SK-N-SH (cell line): ENCODE results near the gene RBCK1. TPM values are rescaled to one million over a fixed set of nuclear protein-coding genes. Genes with fewer than 3 reads are reported as not detected.
"Not testable (repeated sequence)": the region's sequence is repeated elsewhere in the genome, so short reads cannot be mapped to it uniquely, and the experiment has no call there.

Experiments
- CTCF ChIA-PET: fragments of 300-600, 350-600 bp; formaldehyde crosslinking; extraction: SDS; loops from one replicate; lab custom pipeline; 2021; lab: Yijun Ruan, JAX
- POLR2A ChIA-PET: fragments of 350-600 bp; sonication (Branson Sonifier 250); formaldehyde crosslinking; extraction: SDS; loops from one replicate; lab custom pipeline; 2020; ENCODE audit warnings: antibody characterized with exemption, inconsistent platforms; lab: Yijun Ruan, JAX
- DNase-seq: peaks from one replicate; pipeline ENCODE4 v3.0.0; 2012
- H2AFZ ChIP-seq: fragments of 200-600 bp; sonication (generic); 2 replicates; pipeline ENCODE4 v1.8.1; 2016; ENCODE audit warnings: antibody characterized with exemption, mild to moderate bottlenecking, low read depth
- H3F3A ChIP-seq: fragments of 200-600 bp; sonication (generic); replicated peaks from 2 replicates; pipeline ENCODE3; 2016; ENCODE audit warnings: antibody characterized with exemption, mild to moderate bottlenecking; ENCODE audit not compliant: insufficient read depth
- H3K27ac ChIP-seq, 2 experiments: fragments of 200-500 bp in 1 of 2; fragments of 200-600 bp in 1 of 2; sonication (Bioruptor generic) in 1 of 2; sonication (generic), shearing (Covaris generic) in 1 of 2; 2 replicates each; pipeline versions ENCODE4 v1.5.1 to v1.6.1; 2014 to 2016; ENCODE audit warnings: low read depth in 2 of 2, inconsistent platforms in 1 of 2, low read length in 1 of 2, mild to moderate bottlenecking in 1 of 2, mixed read lengths in 1 of 2
- H3K27me3 ChIP-seq: fragments of 200-600 bp; sonication (generic), shearing (Covaris generic); 2 replicates; pipeline ENCODE4 v1.6.1; 2016; ENCODE audit warnings: mixed run types; ENCODE audit not compliant: insufficient read depth
- H3K36me3 ChIP-seq, 2 experiments: fragments of 200-500 bp in 1 of 2; fragments of 200-600 bp in 1 of 2; sonication (Bioruptor generic) in 1 of 2; sonication (generic) in 1 of 2; replicated peaks in 1 of 2; 2 replicates each; pipeline versions ENCODE3 to v1.5.1; 2014 to 2016; ENCODE audit warnings: low read length in 1 of 2, mild to moderate bottlenecking in 1 of 2; ENCODE audit not compliant: insufficient read depth in 2 of 2, control insufficient read depth in 1 of 2
- H3K4me1 ChIP-seq, 2 experiments: fragments of 200-500 bp in 1 of 2; fragments of 200-600 bp in 1 of 2; sonication (Bioruptor generic) in 1 of 2; sonication (generic), shearing (Covaris generic) in 1 of 2; 2 replicates each; pipeline versions ENCODE4 v1.5.1 to v1.6.1; 2014 to 2016; ENCODE audit warnings: low read depth in 1 of 2, low read length in 1 of 2, mixed run types in 1 of 2; ENCODE audit not compliant: insufficient read depth in 2 of 2, control insufficient read depth in 1 of 2
- H3K4me2 ChIP-seq: fragments of 200-600 bp; sonication (generic), shearing (Covaris generic); 2 replicates; pipeline ENCODE4 v1.6.1; 2017; ENCODE audit warnings: mixed run types
- H3K4me3 ChIP-seq, 2 experiments: fragments of 200-500 bp in 1 of 2; fragments of 200-600 bp in 1 of 2; sonication (Bioruptor generic) in 1 of 2; sonication (generic), shearing (Covaris generic) in 1 of 2; 2 replicates each; pipeline versions ENCODE4 v1.5.1 to v1.8.1; 2014 to 2016; ENCODE audit warnings: low read depth in 2 of 2, inconsistent platforms in 1 of 2, low read length in 1 of 2, mild to moderate bottlenecking in 1 of 2, mixed read lengths in 1 of 2, moderate library complexity in 1 of 2
- H3K79me2 ChIP-seq: fragments of 200-600 bp; sonication (generic); 2 replicates; pipeline ENCODE4 v1.8.1; 2017; ENCODE audit warnings: mild to moderate bottlenecking; ENCODE audit not compliant: insufficient read depth
- H3K9ac ChIP-seq: fragments of 200-600 bp; sonication (generic); 2 replicates; pipeline ENCODE4 v1.6.1; 2017; ENCODE audit warnings: mixed run types
- H3K9me2 ChIP-seq: fragments of 200-600 bp; sonication (generic); 2 replicates; pipeline ENCODE4 v1.6.1; 2017; ENCODE audit warnings: mixed run types
- H3K9me3 ChIP-seq: fragments of 200-600 bp; sonication (generic); 2 replicates; pipeline ENCODE4 v1.6.1; 2017; ENCODE audit warnings: mixed run types, mild to moderate bottlenecking, moderate library complexity
- H4K20me1 ChIP-seq: fragments of 200-600 bp; sonication (generic); 2 replicates; pipeline ENCODE4 v1.6.1; 2017; ENCODE audit warnings: mild to moderate bottlenecking, mixed run types; ENCODE audit not compliant: insufficient read depth
- CHD2 ChIP-seq: fragments of 150-350 bp; IDR thresholded peaks from 2 replicates; pipeline ENCODE4 v1.6.1; 2018; ENCODE audit warnings: low read length; ENCODE audit not compliant: partially characterized antibody
- EZH2phosphoT487 ChIP-seq: fragments of 200-600 bp; sonication (generic); IDR thresholded peaks from 2 replicates; pipeline ENCODE4 v1.6.1; 2017; ENCODE audit warnings: low read depth, mixed run types, mild to moderate bottlenecking, antibody characterized with exemption, moderate library complexity, borderline replicate concordance
- FOSL2 ChIP-seq: IDR thresholded peaks from 2 replicates; pipeline ENCODE4 v1.4.0; 2012; ENCODE audit warnings: low read depth, mild to moderate bottlenecking, moderate library complexity, borderline replicate concordance
- FOXJ3 ChIP-seq: sonication (generic); formaldehyde crosslinking; IDR thresholded peaks from 2 replicates; pipeline ENCODE4 v1.5.1; 2020; ENCODE audit warnings: mild to moderate bottlenecking, missing genetic modification reagents
- FOXM1 ChIP-seq: IDR thresholded peaks from 2 replicates; pipeline ENCODE4 v1.4.0; 2012; ENCODE audit warnings: low read depth, mild to moderate bottlenecking
- GATA2 ChIP-seq: sonication (generic); formaldehyde crosslinking; IDR thresholded peaks from 2 replicates; pipeline ENCODE4 v1.5.0; 2020; ENCODE audit warnings: mild to moderate bottlenecking, missing genetic modification reagents
- MEF2A ChIP-seq: IDR thresholded peaks from 2 replicates; pipeline ENCODE4 v1.4.0; 2012; ENCODE audit warnings: low read depth, borderline replicate concordance
- NFIC ChIP-seq: IDR thresholded peaks from 2 replicates; pipeline ENCODE4 v1.4.0; 2012; ENCODE audit warnings: borderline replicate concordance
- NRF1 ChIP-seq: IDR thresholded peaks from 2 replicates; pipeline ENCODE4 v1.6.1; 2012; ENCODE audit warnings: low read depth, mild to moderate bottlenecking, low read length
- POLR2AphosphoS5 ChIP-seq: IDR thresholded peaks from 2 replicates; pipeline ENCODE4 v1.6.1; 2012; ENCODE audit warnings: low read depth, low read length
- RAD21 ChIP-seq: IDR thresholded peaks from 2 replicates; pipeline ENCODE4 v1.6.1; 2012; ENCODE audit warnings: mild to moderate bottlenecking, low read length
- RCOR1 ChIP-seq: fragments of 150-350 bp; IDR thresholded peaks from 2 replicates; pipeline ENCODE4 v1.6.1; 2017; ENCODE audit warnings: antibody characterized with exemption, low read length
- RXRA ChIP-seq: IDR thresholded peaks from 2 replicates; pipeline ENCODE4 v1.4.0; 2012; ENCODE audit warnings: low read depth, mild to moderate bottlenecking, borderline replicate concordance
- SIN3A ChIP-seq: IDR thresholded peaks from 2 replicates; pipeline ENCODE4 v1.6.1; 2012; ENCODE audit warnings: low read depth, mild to moderate bottlenecking, low read length, moderate library complexity, borderline replicate concordance
- SMC3 ChIP-seq: IDR thresholded peaks from 2 replicates; pipeline ENCODE4 v1.6.1; 2012; ENCODE audit warnings: low read depth, low read length, improper control_type of control experiment
- TCF12 ChIP-seq: IDR thresholded peaks from 2 replicates; pipeline ENCODE4 v1.4.0; 2012
- YY1 ChIP-seq: IDR thresholded peaks from 2 replicates; pipeline ENCODE4 v1.4.0; 2012; ENCODE audit warnings: low read depth, mild to moderate bottlenecking
- WGBS: methylation state at CpG from one replicate; pipeline ENCODE4 v1.1.6; 2017; ENCODE audit warnings: low lambda C conversion rate; 5-methylcytosine and 5-hydroxymethylcytosine counted together
- polyA plus RNA-seq, 3 experiments: library from polyadenylated mRNA; depleted of rRNA; stranded (reverse); fragments of >200 nt; gene quantifications; 2 replicates each; pipeline ENCODE4 v1.2.3, GENCODE V29; 2012
- TF ChIP-seq, protein P1 (sequence below): IDR thresholded peaks from 2 replicates; pipeline ENCODE4; 2012
- TF ChIP-seq, protein P2 (sequence below): IDR thresholded peaks from 2 replicates; pipeline ENCODE4 v1.6.1; 2012; ENCODE audit warnings: mild to moderate bottlenecking, low read depth, low read length, moderate library complexity
- TF ChIP-seq, protein P3 (sequence below): IDR thresholded peaks from 2 replicates; pipeline ENCODE4 v1.4.0; 2012; ENCODE audit warnings: low read depth, borderline replicate concordance
- TF ChIP-seq, protein P4 (sequence below): IDR thresholded peaks from 2 replicates; pipeline ENCODE4 v1.4.0; 2012; ENCODE audit warnings: low read depth, borderline replicate concordance

RBCK1 gene
- polyA plus RNA-seq, 1 of the 3 experiments (the other 2 are of a cell fraction): 105 TPM

DNA sequence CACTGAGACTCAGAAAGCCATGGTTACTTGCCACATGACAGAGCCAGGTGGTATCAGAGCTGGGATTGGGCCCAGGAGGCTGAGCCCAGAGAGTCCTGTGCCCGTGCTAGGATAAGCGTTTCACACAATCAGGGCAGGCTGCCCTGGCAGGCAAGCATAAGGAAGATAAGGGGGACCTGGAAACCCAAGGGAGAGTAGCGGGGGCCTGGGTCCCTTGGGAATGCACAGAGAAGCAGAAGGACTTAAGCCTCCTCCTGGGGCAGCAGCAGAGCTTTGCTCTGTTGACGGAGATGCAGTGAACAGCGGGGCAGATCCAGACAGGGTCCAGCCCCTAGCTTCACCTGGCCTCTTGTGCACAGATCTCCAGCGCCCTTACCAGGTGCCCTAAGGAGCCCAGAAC lies 18.9 kb upstream of the RBCK1 start (continued):
- TF ChIP-seq FOXJ3 (CRISPR knock-in tag) (no peak), GATA2 (CRISPR knock-in tag) (no peak)

DNA sequence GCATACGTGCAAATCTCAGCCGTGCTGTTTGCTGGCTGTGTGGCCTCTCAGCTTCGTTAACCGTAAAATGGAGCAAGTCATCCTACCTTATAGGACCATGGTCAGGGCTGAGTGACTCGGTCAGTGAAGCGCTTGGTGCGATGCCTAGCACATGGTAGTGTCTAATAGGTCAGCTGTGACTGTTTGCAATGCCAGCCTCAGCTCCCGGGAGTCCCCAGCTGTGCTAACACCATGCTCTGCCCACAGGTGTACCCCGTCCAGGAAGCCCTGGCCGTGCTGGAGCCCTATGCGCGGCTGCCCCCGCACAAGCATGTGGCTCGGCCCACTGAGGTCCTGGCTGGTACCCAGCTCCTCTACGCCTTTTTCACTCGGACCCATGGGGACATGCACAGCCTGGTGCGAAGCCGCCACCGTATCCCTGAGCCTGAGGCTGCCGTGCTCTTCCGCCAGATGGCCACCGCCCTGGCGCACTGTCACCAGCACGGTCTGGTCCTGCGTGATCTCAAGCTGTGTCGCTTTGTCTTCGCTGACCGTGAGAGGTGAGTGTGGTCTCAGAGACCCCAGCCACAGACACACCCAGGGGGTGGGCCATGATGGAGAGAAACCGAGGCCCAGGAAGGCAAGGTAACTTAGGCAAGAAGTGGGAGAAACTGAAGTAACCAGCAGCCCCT lies 16.9 kb upstream of the RBCK1 start:
- no peak for TF ChIP-seq SIN3A
- no peak for TF ChIP-seq CHD2
- TF ChIP-seq FOSL2: no peak
- TF ChIP-seq, protein P1, sequence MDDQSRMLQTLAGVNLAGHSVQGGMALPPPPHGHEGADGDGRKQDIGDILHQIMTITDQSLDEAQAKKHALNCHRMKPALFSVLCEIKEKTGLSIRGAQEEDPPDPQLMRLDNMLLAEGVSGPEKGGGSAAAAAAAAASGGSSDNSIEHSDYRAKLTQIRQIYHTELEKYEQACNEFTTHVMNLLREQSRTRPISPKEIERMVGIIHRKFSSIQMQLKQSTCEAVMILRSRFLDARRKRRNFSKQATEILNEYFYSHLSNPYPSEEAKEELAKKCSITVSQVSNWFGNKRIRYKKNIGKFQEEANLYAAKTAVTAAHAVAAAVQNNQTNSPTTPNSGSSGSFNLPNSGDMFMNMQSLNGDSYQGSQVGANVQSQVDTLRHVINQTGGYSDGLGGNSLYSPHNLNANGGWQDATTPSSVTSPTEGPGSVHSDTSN: no peak
- TF ChIP-seq RXRA: no peak
- no peak for TF ChIP-seq FOXM1
- TF ChIP-seq TCF12: no peak
- TF ChIP-seq NFIC: no peak
- TF ChIP-seq MEF2A: no peak
- no peak for TF ChIP-seq NRF1
- TF ChIP-seq RAD21: no peak
- TF ChIP-seq SMC3: no peak
- no peak for TF ChIP-seq YY1
- no peak for TF ChIP-seq GATA2 (CRISPR knock-in tag)
- no peak for TF ChIP-seq POLR2AphosphoS5
- TF ChIP-seq EZH2phosphoT487: no peak
- TF ChIP-seq RCOR1: no peak
- TF ChIP-seq, protein P2, sequence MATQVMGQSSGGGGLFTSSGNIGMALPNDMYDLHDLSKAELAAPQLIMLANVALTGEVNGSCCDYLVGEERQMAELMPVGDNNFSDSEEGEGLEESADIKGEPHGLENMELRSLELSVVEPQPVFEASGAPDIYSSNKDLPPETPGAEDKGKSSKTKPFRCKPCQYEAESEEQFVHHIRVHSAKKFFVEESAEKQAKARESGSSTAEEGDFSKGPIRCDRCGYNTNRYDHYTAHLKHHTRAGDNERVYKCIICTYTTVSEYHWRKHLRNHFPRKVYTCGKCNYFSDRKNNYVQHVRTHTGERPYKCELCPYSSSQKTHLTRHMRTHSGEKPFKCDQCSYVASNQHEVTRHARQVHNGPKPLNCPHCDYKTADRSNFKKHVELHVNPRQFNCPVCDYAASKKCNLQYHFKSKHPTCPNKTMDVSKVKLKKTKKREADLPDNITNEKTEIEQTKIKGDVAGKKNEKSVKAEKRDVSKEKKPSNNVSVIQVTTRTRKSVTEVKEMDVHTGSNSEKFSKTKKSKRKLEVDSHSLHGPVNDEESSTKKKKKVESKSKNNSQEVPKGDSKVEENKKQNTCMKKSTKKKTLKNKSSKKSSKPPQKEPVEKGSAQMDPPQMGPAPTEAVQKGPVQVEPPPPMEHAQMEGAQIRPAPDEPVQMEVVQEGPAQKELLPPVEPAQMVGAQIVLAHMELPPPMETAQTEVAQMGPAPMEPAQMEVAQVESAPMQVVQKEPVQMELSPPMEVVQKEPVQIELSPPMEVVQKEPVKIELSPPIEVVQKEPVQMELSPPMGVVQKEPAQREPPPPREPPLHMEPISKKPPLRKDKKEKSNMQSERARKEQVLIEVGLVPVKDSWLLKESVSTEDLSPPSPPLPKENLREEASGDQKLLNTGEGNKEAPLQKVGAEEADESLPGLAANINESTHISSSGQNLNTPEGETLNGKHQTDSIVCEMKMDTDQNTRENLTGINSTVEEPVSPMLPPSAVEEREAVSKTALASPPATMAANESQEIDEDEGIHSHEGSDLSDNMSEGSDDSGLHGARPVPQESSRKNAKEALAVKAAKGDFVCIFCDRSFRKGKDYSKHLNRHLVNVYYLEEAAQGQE: no peak
- TF ChIP-seq, protein P3, sequence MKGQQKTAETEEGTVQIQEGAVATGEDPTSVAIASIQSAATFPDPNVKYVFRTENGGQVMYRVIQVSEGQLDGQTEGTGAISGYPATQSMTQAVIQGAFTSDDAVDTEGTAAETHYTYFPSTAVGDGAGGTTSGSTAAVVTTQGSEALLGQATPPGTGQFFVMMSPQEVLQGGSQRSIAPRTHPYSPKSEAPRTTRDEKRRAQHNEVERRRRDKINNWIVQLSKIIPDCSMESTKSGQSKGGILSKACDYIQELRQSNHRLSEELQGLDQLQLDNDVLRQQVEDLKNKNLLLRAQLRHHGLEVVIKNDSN: no peak
- TF ChIP-seq, protein P4, sequence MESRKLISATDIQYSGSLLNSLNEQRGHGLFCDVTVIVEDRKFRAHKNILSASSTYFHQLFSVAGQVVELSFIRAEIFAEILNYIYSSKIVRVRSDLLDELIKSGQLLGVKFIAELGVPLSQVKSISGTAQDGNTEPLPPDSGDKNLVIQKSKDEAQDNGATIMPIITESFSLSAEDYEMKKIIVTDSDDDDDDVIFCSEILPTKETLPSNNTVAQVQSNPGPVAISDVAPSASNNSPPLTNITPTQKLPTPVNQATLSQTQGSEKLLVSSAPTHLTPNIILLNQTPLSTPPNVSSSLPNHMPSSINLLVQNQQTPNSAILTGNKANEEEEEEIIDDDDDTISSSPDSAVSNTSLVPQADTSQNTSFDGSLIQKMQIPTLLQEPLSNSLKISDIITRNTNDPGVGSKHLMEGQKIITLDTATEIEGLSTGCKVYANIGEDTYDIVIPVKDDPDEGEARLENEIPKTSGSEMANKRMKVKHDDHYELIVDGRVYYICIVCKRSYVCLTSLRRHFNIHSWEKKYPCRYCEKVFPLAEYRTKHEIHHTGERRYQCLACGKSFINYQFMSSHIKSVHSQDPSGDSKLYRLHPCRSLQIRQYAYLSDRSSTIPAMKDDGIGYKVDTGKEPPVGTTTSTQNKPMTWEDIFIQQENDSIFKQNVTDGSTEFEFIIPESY: no peak
- H3K9ac ChIP-seq: no peak overlapping the region
- no peak for DNase-seq
- 89% methylated on average over 10 of the region's 29 CpGs for WGBS
- no peaks in the 10 kb centered on the region for H3K9me3 ChIP-seq
- no peak overlapping the region for H3K27ac ChIP-seq
- no peak overlapping the region for H3K4me3 ChIP-seq
- peaks cover 3% of the 10 kb centered on the region; the same call in 1 of the 2 replicates for H3K79me2 ChIP-seq
- H3K27me3 ChIP-seq: no peaks in the 10 kb centered on the region
- H3K9me2 ChIP-seq: no peaks in the 10 kb centered on the region
- no peaks in the 10 kb centered on the region for H3K4me1 ChIP-seq
- peaks cover 36 to 39% of the 10 kb centered on the region in 2 experiments for H3K36me3 ChIP-seq
- POLR2A ChIA-PET: no interaction called here
- H3K4me2 ChIP-seq: no peak overlapping the region
- CTCF ChIA-PET: interaction anchor here (3.4 kb wide), 1 partner anchor 16 kb away, joined by 8 read pairs; no protein-coding TSS in a partner anchor
- peaks cover 8% of the 10 kb centered on the region; the same call in 1 of the 2 replicates for H4K20me1 ChIP-seq
- H2AFZ ChIP-seq: no peak overlapping the region
- no peaks in the 10 kb centered on the region for H3F3A ChIP-seq

DNA sequence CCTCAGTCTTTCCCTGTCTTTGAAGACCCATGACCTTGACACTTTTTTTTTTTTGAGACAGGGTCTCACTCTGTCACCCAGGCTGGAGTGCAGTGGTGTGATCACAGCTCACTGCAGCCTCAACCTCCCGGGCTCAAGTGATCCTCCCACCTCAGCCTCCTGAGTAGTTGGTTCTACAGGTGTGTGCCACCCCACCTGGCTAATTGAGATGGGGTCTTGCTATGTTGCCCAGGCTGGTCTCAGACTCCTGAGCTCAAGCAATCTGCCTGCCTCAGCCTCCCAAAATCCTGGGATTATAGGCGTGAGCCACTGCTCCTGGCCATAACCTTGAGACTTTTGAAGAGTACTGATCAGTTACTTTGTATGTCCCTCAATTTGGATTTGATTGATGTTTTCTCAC lies 14.8 kb upstream of the RBCK1 start:
- ChIA-PET POLR2A (interaction anchor here (0.6 kb wide), 1 partner anchor 43 kb away, joined by 6 read pairs; no protein-coding TSS in a partner anchor), CTCF (interaction anchor here (1.2 to 3.4 kb wide), 2 partner anchors 14 to 38 kb away, joined by 3 to 8 read pairs; no protein-coding TSS in a partner anchor)
- not testable (repeated sequence) for H3K27me3 ChIP-seq, H3K9me3 ChIP-seq, H3K79me2 ChIP-seq, H3K4me2 ChIP-seq, H3F3A ChIP-seq, H2AFZ ChIP-seq, H3K4me1 ChIP-seq, H3K9ac ChIP-seq, H3K9me2 ChIP-seq, DNase-seq, H4K20me1 ChIP-seq, H3K27ac ChIP-seq, H3K4me3 ChIP-seq
- peaks cover 37 to 47% of the 10 kb centered on the region in 2 experiments for H3K36me3 ChIP-seq
- WGBS: 80% methylated on average over 1 of the region's 2 CpGs
